Umbilical cord (tissue), 2 donors: ENCODE results near the gene ALX3. TPM values are rescaled to one million over a fixed set of nuclear protein-coding genes. Genes with fewer than 3 reads are reported as not detected.

Experiments used
- DNase-seq: peaks from one replicate; pipeline ENCODE4 v3.0.0-alpha.2; 2015; ENCODE audit warnings: low spot score
- total RNA-seq: library from RNA; depleted of rRNA; stranded (reverse); fragments of >200 nt; gene quantifications from one replicate; pipeline ENCODE4 v1.2.3, GENCODE V29; 2014; ENCODE audit warnings: low replicate concordance; ENCODE audit not compliant: insufficient read depth

ALX3 gene
- total RNA-seq, 1 donor from 2014 or later, result 0.48 TPM

DNA sequence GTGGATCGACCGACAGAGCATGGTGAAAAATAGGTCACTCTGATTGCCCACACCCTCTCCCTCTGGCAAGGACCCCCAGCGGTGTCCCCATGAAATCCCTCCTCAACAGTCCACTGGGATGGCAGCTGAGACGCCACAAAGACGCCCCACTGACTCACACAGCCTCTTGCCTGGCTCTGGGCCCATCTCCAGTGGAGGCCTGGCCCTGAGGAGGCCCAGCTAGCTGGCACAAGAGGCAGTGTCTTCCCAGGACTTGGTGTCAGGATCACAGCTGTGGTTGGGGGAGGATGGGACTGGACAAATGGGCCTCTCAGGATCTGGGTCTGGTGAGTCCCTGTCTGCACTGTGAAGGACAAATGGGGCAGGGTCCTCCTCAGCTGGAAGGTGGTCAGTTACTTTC lies 4.6 kb downstream of the ALX3 start:
- DNase-seq, result no peak

DNA sequence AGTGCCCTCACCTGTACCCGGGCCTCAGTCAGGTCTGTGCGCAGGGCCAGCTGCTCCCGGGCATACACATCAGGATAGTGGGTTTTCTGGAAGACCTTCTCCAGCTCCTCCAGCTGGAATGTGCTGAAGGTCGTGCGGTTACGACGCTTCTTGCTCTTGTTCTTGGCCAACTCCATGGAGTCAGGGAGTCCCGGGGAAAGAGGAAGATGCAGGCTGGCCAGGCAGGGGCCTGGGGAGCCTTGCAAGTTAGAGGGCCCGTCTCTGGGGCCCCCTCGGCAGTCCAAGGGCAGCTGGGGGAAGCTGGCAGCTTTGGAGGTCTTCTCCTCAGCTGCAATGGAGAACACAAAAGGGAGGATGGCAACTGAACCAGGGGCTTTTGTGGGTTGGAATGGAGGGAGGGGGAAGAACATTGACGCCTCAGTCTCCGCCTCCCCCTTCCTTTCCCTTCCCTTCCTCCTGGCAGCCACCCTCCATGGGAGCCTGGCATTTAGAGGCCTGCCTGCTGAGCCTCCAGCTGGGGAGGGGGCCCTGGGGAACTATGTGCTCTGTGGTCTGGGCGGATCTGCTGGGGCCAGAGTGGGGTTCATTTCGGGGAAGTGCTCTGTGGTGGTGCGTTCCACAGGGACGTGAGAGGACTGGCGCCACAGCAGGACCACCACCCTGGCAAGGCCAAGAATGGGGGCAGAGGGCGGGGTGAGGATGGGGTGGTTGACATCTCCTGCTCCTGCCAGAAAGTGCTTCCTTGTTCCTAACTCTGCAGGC lies 5.7 kb downstream of the ALX3 start:
- DNase-seq, result no peak

DNA sequence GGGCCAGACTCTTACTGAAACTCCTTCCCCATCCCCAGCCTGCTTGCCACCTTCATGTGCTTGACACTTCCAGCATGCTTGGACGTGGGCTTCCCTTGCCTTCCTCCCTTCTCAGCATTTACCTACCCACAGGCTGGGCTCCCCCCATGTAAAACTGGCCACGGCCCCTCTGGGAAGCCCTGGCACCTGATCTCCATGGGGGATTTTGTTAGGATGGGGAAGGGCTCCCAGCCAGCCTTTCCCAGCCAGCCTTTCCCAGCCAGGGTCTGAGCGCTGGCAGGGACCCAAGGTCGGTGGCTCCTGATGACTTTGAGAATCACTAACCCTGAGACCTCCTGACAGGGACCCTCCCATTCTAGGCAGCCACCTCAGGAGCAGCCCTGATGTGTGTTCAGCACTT lies 6.7 kb downstream of the ALX3 start:
- no peak for DNase-seq

DNA sequence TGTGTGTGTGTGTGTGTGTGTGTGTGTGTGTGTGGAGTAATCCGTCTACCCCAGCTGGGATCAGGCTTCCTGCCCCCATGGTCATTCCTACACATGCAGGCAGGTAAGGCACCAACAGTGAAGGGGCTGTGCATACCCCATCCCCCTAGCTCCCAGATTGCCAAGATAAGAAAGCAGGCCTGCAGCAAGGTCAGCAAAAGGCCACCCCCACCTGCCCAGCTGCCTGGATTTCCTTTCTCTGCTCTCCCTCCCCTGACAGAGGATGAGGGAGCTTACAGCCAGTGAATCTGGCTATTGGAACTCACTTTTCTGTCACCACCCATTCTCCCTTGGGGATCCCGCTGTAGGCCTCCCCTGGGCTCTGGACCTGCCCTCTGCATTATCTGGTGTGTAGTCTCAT lies 7.9 kb downstream of the ALX3 start:
- DNase-seq, result no peak

DNA sequence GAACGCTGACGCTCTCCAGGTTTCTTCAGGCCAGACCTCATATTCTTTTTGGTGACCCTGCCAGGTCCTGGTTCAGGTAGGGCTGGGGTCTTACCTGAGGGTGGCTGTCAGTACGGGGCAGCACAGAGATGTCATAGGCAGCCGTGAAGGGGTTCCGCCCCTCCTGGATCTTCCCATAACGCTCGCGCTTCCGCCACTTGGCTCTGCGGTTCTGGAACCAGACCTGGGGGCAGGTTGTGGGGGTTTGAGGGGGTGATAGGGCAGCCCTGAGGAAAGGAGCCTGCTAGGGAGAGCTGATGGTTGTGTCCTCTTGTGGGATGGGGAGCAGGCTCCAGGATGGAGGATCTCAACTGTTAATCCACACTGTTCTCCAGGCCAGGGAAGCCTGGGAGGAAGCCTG lies 9.1 kb downstream of the ALX3 start:
- DNase-seq, result no peak

DNA sequence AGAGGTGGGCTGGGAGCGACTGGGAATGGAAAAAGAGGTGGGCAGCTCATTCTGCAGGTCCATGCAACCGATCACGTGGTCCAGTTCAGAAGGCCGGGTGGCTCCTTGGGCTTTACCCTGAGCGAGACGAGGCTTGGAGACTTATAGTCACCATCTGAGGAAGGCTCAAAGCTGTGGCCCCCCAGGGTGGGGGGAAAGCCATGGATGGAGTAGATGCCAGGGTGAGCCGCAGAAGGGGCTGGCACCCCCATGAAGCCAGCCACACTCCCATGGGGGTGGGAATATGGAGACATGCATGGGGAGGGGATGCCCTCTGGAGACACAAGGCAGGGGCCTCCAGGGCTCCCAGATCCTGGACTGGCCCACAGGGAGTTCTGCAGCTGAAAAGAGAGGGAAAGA lies 9.8 kb downstream of the ALX3 start:
- no peak for DNase-seq

DNA sequence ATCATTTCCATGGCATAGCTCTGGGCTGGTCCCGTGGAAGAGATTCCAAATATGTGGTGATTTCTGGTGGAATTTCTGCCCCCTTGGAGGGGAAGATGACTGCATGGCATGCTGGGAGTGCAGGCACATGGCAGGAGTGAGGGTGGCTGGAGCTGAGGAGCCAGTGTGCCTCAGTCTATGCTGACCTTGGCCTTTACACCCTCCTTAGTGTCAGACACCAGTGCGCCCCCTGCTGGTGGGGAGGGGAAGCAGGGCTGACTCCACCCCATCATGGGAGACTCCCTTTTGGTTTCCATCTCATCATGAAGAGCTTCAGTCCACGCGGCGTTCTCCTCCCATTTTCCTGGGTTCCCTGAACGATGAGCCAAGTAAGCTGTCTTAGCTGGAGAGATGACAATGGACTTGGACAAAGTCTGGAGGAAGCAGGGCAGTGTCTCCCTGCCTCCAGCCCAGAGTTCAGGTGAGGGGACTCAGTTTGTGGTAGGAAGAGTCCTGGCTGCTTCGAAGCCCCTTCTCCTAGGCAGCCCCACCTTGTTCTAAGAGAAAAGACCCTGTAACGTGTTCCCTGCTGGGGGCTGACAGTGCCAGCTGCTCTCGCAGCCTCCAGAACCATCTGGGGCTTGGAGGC lies 10.3 kb downstream of the ALX3 start:
- DNase-seq, result no peak

DNA sequence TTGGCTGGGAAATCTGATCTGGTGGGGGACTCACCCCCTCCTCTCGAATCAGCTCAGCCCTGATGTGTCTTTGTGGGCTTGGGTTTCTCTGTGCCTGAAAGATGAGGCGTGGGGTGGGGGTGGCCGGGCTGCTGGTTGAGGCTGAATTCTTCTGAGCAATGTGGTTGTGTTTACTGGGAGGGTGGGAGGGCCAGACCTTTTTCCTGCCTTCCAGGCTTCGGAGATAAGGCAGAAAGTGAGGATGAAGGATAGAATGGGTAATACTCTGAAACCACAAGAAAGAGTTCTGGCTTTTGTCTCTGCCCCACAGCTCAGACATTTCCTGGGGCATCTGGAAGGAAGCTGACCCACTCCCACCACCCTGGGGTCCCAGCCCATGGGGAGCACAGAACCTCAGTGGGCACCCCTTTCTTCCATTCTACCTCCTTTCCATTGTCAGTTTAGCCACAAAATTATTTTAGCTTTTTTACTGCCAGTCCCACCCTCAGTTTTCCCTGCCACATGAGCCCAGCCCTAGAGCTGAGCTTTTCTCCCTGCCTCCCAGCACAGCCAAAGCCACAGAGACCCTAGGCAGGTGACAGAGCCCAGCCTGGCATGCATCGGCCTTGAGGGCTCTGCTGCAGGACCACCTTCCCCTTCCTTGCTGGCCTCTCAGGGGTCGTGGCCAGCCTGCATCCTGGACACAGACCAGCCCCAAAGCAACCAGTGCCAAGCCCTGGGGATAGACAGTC lies 11.2 kb downstream of the ALX3 start:
- peak; percentile 86 for DNase-seq

DNA sequence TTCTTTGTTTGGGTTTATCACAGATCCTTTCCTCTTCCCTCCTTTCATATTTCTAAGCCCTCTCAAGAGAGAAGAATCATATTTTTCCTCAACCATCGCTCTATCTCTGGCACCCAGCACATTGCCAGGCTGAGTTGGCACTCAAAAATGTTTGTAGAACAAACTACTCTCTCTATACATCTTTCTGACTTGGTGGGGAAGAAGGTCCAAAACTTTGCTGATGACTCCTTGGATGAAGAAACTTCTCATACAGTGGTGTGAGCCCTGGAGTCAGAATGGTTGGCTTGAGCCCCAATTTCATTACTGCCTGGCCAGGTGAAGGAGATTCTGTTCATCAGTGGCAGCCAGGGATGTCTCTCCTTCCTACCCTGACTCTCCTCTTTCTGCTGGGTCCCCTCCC lies 11.9 kb downstream of the ALX3 start:
- no peak for DNase-seq

DNA sequence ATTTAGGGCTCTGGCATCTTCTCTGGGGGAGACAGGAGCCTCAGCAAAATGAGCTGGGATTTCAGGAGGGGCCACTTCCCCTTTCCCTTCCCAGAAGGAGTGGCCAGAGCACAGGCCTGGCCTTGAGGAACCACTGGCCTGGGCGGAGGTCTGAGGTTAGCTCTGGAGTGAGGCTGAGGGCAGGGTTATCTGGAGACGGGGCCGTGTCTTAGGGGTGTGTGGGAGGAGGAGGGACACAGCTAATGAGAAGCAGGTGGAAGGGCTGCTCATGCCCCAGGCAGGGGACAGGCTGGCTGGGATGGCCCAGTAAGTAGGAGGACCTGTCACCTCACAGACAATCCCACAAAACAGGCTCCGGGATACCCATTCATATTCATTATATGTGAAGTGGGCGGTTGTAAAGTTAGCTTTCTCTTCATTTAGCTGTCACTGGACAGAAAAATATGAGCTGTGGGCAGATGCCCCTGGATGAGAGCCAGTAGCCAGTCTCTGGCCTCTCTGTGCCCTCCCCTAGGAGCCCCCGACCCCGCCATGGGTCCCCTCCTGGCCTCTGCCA lies 12.4 kb downstream of the ALX3 start:
- no peak for DNase-seq

DNA sequence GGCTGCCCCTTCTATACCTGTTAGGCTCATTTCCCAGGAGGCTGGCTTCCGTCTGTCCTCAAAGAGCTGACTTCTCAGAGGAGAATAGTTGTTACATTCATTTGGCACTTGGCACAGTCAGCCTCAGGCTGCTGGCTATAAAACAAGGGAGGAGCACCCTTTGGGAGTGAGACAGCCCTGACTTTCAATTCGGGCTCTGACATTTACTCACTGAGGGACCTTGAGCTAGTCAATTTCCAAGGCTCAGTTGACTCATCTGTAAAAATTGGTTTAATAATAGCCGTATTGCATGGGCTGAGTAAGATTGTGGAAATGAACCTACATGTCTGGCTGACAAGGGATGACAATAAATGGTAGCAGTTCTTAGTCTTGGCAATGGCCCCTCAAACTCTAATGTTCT lies 13.7 kb downstream of the ALX3 start:
- no peak for DNase-seq

DNA sequence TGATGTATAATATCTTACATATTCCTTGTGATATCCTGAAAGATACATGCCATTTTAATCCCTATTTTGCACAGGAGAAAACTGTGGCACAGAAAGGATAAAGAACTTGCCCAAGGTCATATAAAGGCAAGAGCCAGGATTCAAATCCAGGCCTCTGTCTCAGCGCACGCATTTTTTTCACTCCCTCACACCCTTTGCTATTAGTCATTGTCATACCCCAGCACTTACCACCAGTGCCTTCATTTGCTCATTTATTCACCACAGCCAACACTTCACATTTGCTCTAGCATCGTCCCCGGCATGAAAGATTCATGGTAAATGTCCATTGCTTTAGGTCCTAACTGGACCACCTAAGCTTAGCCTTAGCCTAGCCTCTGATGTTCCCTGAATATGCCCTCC lies 14.2 kb downstream of the ALX3 start:
- DNase-seq, result no peak

DNA sequence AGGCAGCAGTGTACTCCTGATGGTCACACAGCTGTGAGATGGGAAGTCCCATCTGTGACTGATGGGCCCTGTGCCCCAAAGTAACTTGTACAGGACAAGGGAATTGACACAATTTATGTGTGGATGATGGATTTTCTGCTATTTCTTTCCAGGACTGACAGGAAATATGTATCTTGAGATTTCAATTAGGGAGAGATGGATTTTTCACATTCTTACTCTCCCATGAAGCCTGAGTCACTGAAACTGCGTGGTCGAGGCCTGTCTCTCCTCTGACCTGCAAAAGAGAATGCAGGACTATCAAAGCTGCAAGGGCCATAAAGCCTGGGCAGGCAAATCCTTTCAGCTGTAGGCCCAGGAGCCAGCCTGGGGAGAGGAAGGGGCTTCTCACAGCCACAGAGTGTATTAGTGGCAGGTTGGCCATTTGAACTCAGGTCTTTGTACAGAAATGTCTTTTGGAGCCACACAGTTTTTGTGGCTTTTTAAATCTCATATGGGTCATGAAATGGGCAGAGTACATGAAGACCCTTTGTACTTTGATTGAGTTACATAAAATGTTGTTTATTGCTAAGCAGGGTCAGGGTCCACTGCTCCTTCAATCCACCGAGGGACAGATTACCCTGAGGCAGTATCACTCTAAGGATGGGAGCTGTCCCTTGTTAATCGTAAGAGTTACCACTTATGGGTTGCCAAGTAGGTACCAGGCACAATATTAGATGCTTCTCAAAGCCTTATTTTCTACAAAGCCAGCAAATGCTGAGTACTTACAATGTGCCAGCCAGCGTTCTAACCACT lies 14.8 kb downstream of the ALX3 start:
- DNase-seq, result no peak

DNA sequence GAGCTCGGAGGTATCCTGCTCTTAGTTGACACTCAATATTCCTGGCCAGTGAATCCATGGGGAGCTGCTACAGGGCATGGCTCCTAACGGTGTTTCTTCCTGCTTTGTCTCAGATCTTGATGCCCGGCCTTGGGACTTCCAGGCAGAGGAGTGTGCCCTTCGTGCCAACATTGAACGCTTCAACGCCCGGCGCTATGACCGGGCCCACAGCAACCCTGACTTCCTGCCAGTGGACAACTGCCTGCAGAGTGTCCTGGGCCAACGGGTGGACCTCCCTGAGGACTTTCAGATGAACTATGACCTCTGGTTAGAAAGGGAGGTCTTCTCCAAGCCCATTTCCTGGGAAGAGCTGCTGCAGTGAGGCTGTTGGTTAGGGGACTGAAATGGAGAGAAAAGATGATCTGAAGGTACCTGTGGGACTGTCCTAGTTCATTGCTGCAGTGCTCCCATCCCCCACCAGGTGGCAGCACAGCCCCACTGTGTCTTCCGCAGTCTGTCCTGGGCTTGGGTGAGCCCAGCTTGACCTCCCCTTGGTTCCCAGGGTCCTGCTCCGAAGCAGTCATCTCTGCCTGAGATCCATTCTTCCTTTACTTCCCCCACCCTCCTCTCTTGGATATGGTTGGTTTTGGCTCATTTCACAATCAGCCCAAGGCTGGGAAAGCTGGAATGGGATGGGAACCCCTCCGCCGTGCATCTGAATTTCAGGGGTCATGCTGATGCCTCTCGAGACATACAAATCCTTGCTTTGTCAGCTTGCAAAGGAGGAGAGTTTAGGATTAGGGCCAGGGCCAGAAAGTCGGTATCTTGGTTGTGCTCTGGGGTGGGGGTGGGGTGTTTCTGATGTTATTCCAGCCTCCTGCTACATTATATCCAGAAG lies 16.7 kb downstream of the ALX3 start:
- DNase-seq, result peak; percentile 57

DNA sequence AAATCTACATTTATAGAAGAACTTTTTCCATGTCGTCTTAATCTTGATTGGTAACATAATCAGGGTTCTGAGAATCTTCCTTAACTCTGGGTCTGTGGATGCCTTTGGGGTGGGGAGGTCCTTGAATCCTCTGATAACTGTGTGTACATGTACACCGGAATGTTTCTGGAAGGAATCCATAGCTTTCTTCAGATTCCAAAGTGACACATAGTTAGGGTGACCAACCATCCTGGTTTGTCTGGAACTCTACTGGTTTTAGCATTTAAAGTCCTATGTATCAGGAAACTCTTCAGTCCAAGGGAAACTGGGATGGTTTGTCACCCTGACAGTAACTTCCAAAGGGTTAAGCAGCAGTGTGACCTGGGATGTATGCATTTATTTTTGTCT lies 19.2 kb downstream of the ALX3 start:
- DNase-seq, result no peak

DNA sequence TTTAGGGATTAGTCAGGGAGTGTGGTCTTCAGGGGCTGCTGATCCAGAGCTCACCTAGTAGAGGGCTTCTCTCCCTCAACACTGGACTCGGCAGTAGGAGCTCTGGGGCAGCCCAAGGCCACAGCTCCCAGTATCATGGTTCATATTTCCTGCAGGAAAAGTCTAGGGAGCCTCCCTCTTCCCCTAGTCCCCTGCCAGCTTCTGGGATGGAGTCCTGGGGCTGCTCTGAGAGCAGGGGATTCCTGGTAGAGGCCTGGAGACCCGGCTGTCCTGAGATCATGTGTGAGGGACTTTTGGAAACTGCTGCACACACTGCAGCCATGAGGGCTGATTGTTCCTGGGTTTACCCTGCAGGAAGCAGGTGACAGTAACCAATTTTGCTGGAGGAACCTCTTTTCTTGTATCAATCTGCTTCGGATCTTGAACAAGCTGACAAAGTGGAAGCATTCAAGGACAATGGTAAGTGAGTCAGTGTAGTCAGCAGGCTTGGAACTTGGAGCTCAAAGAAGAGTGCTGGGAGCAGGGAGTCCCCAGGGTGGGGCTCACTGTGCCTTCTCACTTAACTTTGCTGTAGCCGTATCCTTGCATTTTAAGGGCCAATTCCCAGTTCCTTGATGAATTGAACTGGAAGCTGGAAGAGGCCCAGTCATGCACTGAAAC lies 19.7 kb downstream of the ALX3 start:
- DNase-seq, result no peak

DNA sequence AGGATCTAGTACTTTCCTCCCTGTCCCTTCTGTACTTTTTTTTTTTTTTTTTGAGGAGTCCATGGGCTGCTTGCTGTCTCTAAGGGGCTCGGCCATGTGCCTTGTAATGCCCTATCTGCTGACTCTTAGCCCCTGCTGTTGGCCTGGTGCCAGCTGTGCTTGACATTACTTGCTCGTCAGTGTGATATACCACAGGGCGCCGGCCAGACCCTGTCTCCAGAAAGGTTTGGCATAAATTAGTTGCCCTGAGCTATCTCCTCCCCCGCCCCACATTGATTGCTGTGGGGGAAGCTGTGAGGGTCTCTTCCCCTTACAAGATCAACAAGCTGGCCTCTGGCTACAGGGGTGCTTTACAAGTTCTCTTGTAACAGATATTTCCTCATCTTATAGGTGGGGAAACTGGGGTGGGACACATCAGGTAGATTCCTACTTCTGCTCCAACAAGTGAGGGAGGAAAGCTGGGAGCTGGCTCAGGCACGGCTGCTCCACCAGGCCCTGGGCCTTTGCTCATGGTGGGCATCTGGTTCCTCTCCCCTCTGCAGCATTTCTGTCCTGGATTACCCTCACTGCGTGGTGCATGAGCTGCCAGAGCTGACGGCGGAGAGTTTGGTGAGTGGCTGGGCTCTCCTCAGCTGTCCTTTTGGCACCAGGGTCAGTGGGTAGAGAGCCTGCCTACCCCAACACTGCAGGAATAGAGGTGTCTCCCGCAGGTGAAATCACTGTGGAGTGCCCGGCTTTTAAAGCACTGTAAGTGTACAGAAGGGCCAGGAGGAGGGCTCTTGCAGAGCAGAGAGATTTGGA lies 20.5 kb downstream of the ALX3 start:
- no peak for DNase-seq

DNA sequence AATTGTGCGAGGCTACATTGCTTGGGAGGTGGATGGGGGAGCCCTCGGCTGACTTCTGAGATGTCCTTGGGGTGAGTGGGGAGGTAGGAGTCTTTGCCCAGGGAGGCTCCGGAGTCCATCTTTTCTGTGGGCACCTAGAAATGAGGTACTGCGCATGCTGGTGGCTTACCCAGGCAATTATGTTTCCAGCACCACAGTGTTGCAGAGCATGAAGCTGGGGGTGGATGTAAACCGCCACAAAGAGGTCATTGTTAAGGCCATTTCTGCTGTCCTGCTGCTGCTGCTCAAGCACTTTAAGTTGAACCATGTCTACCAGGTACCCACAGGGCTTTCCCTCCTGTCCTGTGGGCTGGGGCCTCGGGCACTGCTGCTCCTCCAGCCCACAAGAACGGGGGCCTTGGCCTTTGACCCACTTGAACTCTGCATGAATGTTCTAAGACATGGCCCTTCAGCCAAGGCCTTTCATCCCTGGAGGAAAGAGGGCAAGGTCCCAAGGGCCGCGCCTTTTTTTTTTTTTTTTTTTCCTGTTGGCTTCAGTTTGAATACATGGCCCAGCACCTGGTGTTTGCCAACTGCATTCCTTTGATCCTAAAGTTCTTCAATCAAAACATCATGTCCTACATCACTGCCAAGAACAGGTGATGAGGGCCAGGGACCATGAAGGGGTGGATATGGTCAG lies 21.4 kb downstream of the ALX3 start:
- no peak for DNase-seq

DNA sequence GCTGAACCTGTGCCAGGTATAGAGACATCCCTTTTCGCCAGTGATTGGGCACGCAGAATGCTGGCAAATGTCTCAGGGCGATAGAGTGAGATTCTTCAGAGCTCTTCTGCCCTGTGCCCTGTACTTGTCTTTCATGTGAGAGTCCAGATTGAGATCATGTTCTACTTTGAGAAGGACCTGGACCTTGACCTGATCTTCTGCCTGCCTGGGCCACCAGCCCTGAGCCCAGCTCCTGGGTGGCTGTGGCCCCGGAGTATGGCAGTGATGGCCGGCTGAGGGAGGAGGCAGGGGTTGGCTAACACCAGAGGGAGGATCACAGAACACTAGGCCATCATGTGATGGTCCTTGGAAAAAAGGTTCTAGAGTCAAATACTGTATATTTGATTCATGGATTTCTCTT lies 22.2 kb downstream of the ALX3 start:
- no peak for DNase-seq
